ENCODE results near the gene BCKDHA. TPM values are rescaled to one million over a fixed set of nuclear protein-coding genes. Genes with fewer than 3 reads are reported as not detected.

Gene BCKDHA
- total RNA-seq, 1 donor from 2014 or later = 6.8 TPM

- no peak overlapping the region for H3K27ac Mint-ChIP-seq (ENCODE audit: unreplicated experiment)
- no peak for TF ChIP-seq CTCF (conservative IDR thresholded peaks at IDR 0.05)
- no peaks in the 10 kb centered on the region for H3K27me3 Mint-ChIP-seq (ENCODE audit: low read depth)
- DNase-seq (ENCODE audit: low read depth, low spot score) = no peak
- H3K4me1 Mint-ChIP-seq = no peaks in the 10 kb centered on the region
- H3K9me3 Mint-ChIP-seq = no peaks in the 10 kb centered on the region
- no peak overlapping the region for H3K4me3 Mint-ChIP-seq
- no peaks in the 10 kb centered on the region for H3K36me3 Mint-ChIP-seq (ENCODE audit: low read depth)
Observed at GRCh38 chr19:41413947-41414346, 16.3 kb downstream of the BCKDHA start.

GRCh38 chr19:41414461-41414860, 16.8 kb downstream of the BCKDHA start:
- Mint-ChIP-seq H3K27ac (ENCODE audit: unreplicated experiment) (no peak overlapping the region), H3K4me3 (no peak overlapping the region), H3K27me3 (ENCODE audit: low read depth) (no peaks in the 10 kb centered on the region), H3K9me3 (no peaks in the 10 kb centered on the region), H3K36me3 (ENCODE audit: low read depth) (no peaks in the 10 kb centered on the region), H3K4me1 (no peaks in the 10 kb centered on the region)
- no peak for TF ChIP-seq CTCF (conservative IDR thresholded peaks at IDR 0.05)
- DNase-seq (ENCODE audit: low read depth, low spot score) = no peak

- Mint-ChIP-seq H3K27ac (ENCODE audit: unreplicated experiment) (no peak overlapping the region), H3K27me3 (ENCODE audit: low read depth) (no peaks in the 10 kb centered on the region), H3K4me1 (no peaks in the 10 kb centered on the region), H3K4me3 (no peak overlapping the region), H3K9me3 (no peaks in the 10 kb centered on the region), H3K36me3 (ENCODE audit: low read depth) (no peaks in the 10 kb centered on the region)
- TF ChIP-seq CTCF (conservative IDR thresholded peaks at IDR 0.05) = no peak
- no peak for DNase-seq (ENCODE audit: low read depth, low spot score)
Observed at GRCh38 chr19:41415154-41415571, 17.5 kb downstream of the BCKDHA start.

- H3K4me3 Mint-ChIP-seq = no peak overlapping the region
- no peaks in the 10 kb centered on the region for H3K36me3 Mint-ChIP-seq (ENCODE audit: low read depth)
- no peak for DNase-seq (ENCODE audit: low read depth, low spot score)
- TF ChIP-seq CTCF (conservative IDR thresholded peaks at IDR 0.05) = no peak
- H3K4me1 Mint-ChIP-seq = no peaks in the 10 kb centered on the region
- H3K27ac Mint-ChIP-seq (ENCODE audit: unreplicated experiment) = no peak overlapping the region
- H3K9me3 Mint-ChIP-seq = no peaks in the 10 kb centered on the region
- no peaks in the 10 kb centered on the region for H3K27me3 Mint-ChIP-seq (ENCODE audit: low read depth)
Observed at GRCh38 chr19:41416194-41416674, 18.6 kb downstream of the BCKDHA start.

GRCh38 chr19:41420101-41420880, 22.7 kb downstream of the BCKDHA start:
- peak overlapping the region; percentile 13 for H3K27ac Mint-ChIP-seq (ENCODE audit: unreplicated experiment)
- H3K4me1 Mint-ChIP-seq = no peaks in the 10 kb centered on the region
- no peak for DNase-seq (ENCODE audit: low read depth, low spot score)
- no peaks in the 10 kb centered on the region for H3K9me3 Mint-ChIP-seq
- H3K27me3 Mint-ChIP-seq (ENCODE audit: low read depth) = no peaks in the 10 kb centered on the region
- TF ChIP-seq CTCF (conservative IDR thresholded peaks at IDR 0.05) = no peak
- H3K4me3 Mint-ChIP-seq = no peak overlapping the region
- no peaks in the 10 kb centered on the region for H3K36me3 Mint-ChIP-seq (ENCODE audit: low read depth)
